ENCODE results near the gene ITIH2.
"Not testable (repeated sequence)": the region's sequence is repeated elsewhere in the genome, so short reads cannot be mapped to it uniquely, and the experiment has no call there.

ITIH2 gene

DNA sequence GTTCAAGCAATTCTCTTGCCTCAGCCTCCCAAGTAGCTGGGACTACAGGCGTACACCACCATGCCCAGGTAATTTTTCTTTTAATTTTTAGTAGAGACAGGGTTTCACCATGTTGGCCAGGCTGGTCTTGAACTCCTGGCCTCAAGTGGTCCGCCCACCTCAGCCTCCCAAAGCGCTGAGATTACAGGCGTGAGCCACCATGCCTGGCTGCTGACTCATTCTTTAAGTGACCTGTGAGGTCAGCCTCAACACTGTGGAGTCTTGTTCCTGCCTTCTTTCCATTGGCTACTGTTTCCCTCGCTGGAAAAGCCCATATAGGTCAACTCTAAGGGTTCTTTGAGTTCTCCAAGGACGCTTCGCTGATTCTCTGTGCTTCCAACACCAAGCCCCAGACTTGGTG lies 45.5 kb downstream of the ITIH2 start:
- not testable (repeated sequence) for DNase-seq

DNA sequence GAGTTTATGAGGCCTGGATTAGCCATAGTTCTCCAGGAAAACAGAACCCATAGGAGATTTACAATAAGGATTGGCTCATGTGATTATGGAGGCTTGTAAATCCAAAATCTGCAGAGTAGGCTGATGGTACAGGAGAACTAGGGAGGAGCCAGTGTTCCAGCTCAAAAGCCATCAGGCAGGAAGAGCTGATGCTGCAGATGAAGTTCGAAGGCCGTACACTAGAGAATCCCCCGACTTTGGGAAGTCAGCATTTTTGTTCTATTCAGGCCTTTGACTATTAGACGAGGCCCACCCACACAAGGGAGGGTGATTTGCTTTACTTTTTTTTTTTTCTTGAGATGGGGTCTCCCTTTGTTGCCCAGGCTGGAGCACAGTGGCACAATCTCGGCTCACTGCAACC lies 47.1 kb downstream of the ITIH2 start:
- no peak for DNase-seq

DNA sequence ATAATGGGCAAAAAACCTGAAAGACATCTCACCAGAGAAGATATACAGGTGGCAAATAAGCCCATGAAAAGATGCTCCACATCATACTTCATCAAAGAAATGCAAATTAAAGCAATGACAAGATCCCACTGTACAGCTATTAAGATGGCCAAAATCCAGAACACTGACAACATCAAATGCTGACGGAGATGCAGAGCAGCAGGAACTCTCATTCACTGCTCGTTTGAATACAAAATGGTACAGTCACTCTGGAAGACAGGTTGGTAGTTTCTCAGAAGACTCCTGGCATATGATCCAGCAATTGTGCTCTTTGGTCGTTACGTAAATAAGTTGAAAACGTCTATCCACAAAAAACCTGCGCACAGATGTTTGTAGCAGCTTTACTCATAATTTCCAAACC lies 49.1 kb downstream of the ITIH2 start:
- DNase-seq, result no peak

DNA sequence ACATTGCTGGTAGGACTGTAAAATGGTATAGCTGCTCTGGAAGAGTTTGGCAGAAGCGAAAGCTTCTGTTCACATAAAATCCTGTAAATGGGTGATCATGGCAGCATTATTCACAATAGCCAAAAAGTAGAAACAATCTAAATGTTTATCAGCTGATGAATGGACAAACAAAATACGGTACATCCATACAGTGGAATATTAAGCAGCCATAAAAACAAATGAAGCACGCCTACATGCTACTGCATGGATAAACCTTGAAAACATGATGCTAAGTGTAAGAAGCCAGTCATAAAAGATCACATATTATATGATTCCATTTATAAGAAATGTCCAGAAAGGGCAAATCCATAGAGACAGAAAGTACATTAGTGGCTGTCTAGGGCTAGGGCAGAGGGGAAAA lies 52.0 kb downstream of the ITIH2 start:
- no peak for DNase-seq

DNA sequence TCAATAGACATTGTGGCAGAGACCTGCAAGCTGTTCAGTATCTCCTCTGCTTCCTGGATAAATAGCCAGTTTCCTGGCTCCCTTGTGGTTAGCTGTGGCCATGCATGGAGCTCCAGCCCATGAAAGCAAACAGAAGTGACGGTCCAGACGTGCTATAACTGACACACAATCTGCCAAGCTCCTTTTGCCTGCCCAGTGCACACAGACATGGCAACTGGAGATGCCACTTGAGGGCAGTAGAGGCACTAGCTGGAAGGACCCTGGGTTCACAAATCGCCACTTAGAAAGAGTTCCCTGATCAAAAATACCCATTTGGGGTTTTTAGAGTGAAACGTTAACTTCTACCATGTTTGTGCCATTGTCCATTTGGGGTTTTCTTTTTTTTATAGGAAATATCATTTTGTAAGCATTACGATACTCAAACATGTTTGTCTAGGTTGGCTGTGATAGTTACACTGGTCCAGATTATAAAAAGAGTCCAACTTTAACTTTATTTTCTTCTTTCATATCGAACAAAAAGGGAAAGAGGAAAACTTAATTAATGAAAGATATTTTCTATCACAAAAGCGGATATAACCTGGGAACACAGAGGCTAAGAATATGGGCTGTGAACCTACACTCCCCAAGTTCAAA lies 53.4 kb downstream of the ITIH2 start:
- peak; percentile 6 for DNase-seq

DNA sequence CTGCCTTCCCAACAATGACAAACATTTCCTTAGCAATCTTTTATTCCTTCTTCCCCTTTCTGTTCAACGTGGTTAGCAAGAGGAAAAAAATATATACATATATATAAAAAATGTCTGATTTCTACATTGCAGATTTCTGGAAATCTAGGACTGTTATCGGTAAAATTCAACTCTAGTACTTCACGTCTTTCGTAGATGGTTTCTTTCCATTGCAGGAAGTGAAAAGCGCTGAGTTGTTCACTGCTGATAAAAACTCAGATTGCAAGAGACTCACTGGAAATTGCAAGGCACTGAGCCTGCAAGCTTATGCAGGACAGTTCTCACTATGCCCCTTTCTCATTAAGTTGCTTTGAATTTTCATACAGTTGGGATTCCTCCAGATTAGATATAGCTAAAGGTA lies 60.8 kb downstream of the ITIH2 start:
- DNase-seq, result no peak

DNA sequence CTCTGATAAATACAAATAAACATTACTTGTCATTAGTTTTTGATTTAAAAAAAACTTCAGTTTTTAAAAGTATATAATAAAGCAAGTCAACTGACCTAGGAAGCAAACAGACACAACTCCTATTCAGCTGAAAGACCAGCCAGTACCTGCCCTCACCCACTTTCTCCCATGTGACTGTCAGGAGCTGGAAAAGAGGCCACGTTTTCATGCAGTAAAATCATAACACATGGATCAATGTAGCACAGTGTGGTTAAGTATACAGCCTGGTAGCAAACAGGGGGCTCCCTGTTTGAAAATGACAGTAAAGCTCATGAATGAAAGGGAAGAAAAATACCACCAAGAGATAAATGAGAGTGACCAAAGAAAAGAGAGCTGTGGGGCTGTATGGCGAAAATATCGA lies 63.1 kb downstream of the ITIH2 start:
- no peak for DNase-seq

DNA sequence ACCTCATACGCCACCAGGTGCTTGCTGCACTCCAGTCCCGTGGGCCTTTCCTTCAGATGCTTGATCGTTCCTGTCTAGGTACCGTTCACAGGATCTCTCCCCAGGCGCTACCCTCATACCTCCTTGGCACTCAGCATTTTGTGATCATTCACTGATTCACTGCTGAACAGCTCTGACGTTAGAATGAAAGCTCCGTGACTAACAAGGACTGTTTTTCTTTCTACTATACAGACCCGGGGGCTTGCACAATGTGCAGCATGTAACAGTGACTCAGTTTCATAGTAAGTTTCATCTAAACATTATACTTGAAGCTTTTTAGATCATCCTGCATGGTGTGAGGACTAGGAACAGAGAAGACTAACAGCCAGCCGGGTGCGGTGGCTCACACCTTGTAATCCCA lies 64.1 kb downstream of the ITIH2 start:
- DNase-seq, result no peak

DNA sequence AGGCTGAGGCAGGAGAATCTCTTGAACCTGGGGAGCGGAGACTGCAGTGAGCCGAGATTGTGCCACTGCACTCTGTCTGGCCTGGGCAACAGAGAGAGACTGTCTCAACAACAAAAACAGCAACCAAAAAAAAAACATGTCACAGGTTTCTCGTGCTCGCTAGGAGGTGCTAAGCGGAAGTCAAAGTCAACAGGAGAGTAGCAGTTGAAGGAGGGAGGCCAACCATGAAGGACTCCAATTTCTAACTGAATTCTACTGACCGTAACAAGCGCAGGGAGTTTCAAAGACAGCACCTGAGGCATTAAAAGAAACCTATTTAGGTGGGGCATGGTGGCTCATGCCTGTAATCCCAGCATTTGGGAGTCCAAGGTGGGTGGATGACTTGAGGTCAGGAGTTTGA lies 65.3 kb downstream of the ITIH2 start:
- no peak for DNase-seq

DNA sequence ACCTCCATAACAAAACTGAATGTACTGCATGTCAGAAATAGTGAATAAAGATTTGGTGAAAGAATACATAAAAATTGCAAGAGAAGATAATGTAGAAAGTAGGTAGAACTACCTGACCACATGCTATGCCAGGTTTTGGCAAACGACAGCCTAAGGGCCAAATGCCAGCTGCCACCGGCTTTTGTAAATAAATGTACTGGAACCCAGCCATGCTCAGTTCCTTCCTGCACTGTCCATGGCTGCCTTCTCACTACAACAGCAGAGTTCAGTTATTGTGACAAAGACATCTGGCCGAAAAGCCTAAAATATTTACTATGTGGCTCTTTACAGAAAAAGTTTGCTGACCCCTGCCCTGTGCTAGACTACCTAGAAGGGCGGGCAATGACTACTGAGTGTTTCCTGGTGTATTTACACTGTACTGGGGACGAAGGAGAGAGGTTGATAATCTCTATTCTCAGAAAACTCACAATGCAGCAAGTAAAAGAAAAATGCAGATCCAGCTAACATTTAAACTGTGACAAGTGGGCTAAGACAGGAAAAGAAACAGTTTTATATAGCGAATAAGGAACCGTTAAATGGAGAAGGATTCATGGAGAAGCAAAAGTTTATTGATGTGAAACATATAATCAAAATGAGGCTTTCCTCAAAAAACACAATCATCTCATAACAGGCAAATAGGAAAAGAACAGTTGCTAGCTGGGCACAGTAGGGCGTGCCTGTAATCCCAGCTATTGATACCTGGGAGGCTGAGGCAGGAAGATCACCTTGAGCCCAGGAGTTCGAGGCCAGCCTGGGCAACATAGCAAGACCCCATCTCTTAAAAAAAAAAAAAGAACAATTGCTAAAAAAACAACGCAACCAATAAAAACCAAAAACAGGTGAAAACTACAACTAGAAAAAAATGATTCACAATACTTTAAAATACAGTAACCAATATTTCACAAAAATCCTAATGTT lies 71.0 kb downstream of the ITIH2 start:
- DNase-seq, result no peak

DNA sequence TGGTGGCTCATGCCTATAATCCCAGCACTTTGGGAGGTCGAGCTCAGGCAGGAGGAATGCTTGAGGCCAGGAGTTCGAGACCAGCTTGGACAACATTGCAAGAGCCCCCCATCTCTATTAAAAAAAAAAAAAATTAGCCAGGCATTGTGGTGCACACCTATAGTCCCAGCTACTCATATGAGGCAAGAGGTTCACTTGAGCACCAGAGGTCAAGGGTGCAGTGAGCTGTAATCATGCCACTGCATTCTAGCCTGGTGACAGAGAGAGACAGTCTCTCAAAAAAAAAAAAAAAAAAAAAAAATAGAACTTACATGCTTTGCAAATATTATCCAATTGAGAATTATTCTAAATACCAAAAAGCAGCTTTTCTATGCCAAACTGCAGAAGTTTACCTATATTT lies 73.7 kb downstream of the ITIH2 start:
- DNase-seq, result no peak

DNA sequence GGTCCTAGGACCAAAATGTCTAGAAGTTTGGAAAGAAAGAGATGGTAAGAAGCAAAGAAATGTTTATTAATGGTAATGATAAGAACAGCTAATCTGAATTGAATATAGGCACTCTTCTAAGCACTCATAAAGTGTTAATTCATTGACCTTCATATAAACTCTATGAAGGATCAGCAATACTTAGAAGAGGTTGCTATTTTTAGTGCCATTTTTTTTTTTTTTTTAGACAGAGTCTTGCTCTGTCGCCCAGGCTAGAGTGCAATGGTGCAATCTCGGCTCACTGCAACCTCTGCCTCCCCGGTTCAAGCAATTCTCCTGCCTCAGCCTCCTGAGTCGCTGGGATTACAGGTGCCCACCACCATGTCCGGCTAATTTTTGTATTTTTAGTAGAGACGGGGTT lies 79.1 kb downstream of the ITIH2 start:
- DNase-seq, result not testable (repeated sequence)

DNA sequence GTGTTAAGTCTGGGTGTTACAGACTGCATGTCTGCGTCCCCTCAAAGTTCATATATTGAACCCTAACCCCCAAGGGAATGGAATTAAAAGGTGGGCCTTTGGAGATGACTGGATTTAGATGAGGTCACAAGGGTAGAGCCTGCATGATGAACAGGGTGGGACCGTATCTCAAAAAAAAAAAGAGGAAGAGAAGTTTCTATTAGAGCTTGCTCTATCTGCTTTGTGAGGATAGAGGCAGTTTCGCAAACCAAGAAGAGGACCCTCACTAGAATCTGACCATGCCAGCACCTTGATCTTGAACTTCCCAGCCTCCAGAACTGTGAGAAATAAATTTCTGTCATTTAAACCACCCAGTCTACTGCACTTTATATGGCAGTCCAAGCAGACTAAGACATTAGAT lies 83.3 kb downstream of the ITIH2 start:
- DNase-seq, result no peak

DNA sequence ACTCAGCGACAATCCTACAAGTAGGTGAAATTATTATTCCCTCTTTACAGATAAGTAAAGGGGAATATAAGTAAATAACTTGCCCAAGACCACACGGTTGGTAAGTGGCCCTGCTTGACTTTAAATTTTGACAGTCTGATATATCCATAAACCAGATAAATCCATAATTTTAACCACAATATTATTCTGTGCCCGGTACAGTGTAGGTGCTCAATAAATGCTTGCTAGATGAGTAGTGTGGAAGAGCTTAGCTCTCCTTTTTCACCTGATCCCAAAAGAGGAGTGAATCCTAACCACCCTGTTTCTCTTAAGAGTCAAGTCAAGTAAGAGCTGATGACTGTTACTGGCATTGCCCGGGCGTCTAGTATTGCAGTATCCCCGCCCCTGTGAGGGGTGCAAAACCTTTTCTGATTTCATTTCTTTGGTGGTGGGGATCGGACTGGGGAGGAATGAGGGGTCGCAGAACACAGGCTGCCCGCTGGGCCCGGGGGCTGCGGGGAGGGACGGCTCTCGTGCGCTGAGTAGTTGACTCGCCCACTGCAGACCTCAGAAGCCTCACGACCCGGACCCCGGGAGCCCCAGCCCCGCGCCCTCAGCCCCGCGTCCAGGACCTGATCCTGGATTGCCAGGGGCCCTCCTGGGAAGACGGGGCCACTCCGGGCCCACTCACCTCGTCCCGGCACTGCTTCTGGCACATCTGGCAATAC lies 84.2 kb downstream of the ITIH2 start:
- no peak for DNase-seq

DNA sequence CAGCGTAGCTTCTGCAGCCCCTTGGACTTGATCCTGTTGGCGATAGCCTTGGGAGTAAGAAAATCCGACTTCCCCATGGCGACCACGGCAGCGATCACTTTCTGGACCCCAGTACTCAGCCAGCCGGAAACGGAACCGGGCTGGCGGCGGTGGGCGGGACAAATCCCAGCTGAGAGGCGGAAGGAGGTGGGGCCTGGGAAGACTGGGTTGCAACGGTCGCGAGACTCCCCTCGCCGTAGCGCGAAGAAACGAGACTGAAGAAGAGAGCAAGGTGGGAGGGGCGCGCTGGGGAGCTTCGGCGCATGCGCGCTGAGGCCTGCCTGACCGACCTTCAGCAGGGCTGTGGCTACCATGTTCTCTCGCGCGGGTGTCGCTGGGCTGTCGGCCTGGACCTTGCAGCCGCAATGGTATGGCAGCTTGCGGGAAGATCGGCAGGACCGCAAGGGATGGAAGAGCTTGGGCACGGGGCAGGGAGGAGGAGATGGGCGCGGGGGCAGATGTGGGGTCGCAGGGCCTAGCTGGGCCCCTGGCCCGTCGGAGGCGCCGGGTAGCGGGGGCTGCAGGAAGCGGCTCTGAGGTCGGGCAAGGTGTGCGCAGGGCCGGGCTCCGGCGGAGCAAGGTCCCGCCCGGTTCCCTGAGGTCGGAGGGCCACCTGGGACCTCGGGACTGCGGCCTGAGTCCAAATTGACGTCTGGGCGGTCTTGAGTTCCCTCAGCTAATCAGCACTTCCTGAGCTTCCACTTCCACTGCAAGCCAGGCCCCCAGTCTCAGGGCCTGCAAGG lies 84.9 kb downstream of the ITIH2 start, which contains the start of the genes ATP5F1C and KIN:
Gene ATP5F1C (plus strand): TSS at position 321 of the 782 bp plus-strand sequence. CDS start 31 bp downstream, at position 352.
Gene KIN (minus strand): TSS at position 137 of the 782 bp plus-strand sequence. CDS start 60 bp downstream, at position 77.
- peak; percentile 97 for DNase-seq

DNA sequence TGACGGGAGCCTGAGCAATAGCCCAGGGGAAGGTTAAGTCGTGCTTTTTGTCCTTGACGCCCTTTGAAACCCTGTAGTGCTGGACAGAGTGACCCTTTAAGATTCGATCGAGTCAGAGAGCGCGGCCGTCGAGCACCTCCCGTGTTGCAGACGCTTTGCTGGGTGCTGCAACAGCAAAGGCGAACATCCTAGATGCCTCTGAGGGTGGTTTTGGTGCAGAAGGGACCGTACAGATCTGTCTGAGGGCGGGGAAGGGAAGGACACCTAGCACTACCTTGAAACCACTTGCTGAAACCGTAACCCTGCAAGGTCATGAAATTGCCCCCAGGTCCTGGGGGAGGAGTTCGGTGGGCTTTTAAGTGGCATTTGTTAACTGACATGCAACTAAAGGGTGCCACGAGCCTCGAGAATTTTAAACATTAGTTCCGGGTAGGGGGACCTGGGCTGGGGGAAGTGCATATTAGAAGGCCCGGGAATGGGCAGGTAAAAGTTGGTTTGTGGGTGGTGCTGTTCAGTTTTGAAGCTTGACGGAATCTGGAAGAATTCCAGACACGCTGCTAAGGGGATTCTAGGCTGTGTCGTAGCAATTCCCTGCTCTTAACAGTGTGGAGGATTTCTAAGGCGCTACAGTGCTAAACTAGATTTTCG lies 85.6 kb downstream of the ITIH2 start:
- peak; percentile 3 for DNase-seq

DNA sequence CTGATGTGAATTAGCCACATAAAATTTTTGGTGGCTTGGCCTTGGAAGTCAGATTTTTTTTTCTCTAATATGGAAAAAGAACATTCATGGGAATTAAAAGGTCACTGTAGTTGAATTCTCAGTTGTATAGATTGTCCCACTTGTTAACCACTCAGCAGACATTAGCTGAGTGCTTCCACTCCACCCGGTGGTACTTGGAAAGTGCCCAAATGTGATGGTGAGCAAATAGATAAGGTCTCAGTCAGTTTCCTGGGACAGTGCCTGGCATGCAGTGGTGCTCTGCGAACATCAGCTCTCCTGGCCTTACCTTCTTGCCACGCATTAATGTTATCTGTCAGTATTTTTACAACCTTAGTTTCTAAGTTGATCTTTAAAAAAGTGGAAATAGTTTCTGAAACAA lies 86.3 kb downstream of the ITIH2 start:
- DNase-seq, result no peak

DNA sequence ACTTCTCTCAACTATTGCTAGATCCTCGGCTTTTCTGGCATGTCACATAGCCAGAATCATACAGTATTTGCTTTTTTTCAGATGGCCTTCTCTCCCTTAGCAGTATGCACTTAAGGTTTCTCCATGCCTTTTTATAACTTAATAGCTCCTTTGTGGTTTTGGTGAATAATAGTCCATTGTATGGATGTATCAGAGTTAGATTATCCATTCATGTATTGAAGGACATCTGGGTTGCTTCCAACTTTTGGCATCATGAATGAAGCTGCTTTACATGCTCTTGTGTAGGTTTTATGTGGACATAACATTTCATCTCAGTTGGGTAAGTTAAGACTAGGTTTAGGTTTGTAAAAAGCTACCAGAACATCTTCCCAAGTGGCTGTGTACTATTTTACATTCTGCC lies 89.4 kb downstream of the ITIH2 start:
- no peak for DNase-seq

DNA sequence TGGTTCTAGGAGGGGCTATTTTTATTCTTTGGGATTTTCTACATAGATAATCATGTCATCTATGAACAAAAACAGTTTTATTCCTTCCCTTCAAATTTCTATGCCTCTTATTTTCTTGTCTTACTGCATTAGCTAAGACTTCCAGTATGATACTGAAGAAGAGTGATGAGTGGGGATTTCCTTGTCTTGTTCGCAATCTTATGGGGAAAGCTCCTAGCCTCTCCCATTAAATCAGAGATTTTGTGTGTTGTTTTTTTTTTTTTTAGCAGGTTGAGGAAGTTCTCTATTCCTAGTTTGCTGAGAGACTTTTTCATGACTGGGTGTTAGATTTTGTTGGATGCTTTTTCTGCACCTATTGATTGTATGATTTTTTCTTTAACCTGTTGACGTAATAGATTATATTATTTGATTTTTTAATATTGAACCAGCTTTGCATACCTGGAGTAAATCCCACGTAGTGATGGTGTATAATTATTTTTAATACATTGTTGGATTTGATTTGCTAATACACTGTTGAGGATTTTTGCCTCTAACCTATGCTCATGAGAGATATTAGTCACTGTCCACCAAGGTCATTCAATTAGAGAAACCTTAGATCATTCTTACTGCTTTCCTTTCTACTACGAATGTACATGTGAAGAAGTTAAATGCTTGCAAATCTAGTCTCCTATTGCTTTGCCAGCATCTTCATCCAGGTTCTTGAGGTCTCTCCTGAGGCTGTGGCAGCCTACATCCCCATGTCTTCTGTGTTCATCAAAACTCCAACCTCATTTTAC lies 91.3 kb downstream of the ITIH2 start:
- DNase-seq, result no peak

DNA sequence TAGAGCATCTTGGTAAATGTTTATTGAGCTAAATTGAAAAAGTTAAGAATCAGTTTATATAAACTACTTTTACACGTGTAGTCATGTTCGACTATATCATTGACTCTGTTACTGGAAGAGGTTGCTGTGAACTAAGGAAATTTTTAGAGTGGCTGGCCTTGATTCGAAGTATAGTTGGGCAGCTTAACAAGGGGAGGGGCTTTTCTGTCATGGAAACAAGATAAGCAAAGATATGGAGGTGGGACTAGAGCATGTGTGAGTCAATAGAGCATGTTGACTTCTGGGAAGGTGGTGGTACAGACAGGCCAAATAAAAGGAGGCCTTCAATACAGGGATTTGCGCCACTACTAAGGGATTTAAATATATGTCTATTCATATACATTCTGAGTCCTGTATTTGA lies 92.5 kb downstream of the ITIH2 start:
- no peak for DNase-seq

DNA sequence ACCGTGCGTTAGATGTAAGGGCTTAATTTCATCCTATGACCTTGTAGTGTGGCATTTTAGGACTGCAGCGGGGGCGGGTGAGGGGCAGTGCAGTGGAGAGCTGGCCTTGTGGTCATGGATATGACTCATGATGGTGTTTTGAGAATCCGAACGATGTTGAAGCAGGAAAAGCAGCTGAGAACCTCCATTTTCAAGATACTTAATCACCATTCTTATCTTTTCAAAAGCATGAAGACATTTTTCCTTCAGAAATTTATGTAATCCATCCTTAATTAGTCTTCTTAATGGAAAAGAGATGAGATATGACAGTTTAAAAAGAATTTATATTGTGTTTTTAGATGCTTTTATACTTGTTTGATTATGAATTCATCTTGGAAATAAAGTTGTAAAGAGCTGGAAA lies 94.5 kb downstream of the ITIH2 start:
- no peak for DNase-seq

All from CD4-positive, alpha-beta T cell treated with Interleukin-6 for 4 hours (primary cell).